Fibroblast of mammary gland (primary cell): ENCODE data around the gene USP49.

Source experiments
- DNase-seq: peaks from one replicate; pipeline ENCODE4 v3.0.0-alpha.2; 2010; ENCODE audit warnings: low read depth
- H3K4me3 ChIP-seq: 2 replicates; pipeline ENCODE4 v1.5.1; 2011; ENCODE audit warnings: low read depth, mild to moderate bottlenecking, low read length, moderate library complexity; ENCODE audit not compliant: control insufficient read depth
- CTCF ChIP-seq: conservative IDR thresholded peaks from 2 replicates; pipeline ENCODE4 v1.5.1; 2011; ENCODE audit warnings: low read depth, low read length, inconsistent platforms; ENCODE audit not compliant: control insufficient read depth, insufficient read depth

USP49 gene

GRCh38 chr6:41756354-41756753, 138.8 kb downstream of the USP49 start:
- TF ChIP-seq CTCF, result no peak
- H3K4me3 ChIP-seq, result no peak overlapping the region
- no peak for DNase-seq

- TF ChIP-seq CTCF, result no peak
- H3K4me3 ChIP-seq, result no peak overlapping the region
- no peak for DNase-seq
These were observed 139.3 kb downstream of the USP49 start for GRCh38 chr6:41755895-41756294.

- no peak for TF ChIP-seq CTCF
- DNase-seq, result no peak
These were observed 144.8 kb downstream of the USP49 start for GRCh38 chr6:41750374-41750773.

GRCh38 chr6:41748542-41748941, 146.6 kb downstream of the USP49 start:
- TF ChIP-seq CTCF, result no peak
- no peak for DNase-seq

More at GRCh38 chr6:41750374-41750773, 144.8 kb downstream of the USP49 start:
- no peak overlapping the region for H3K4me3 ChIP-seq

GRCh38 chr6:41748102-41748477, 147.1 kb downstream of the USP49 start:
- no peak for TF ChIP-seq CTCF
- H3K4me3 ChIP-seq, result no peak overlapping the region
- DNase-seq, result no peak

More at GRCh38 chr6:41748542-41748941, 146.6 kb downstream of the USP49 start:
- H3K4me3 ChIP-seq, result no peak overlapping the region

- no peak for TF ChIP-seq CTCF
- DNase-seq, result no peak
- no peak within 1 kb of the TSS for H3K4me3 ChIP-seq
These were observed 147.7 kb downstream of the USP49 start, which contains the start of gene PGC for GRCh38 chr6:41747256-41748101. PGC (minus strand) TSS chr6:41747397; CDS start chr6:41747334, 63 bp downstream.

- no peak for TF ChIP-seq CTCF
- no peak overlapping the region for H3K4me3 ChIP-seq
- DNase-seq, result no peak
These were observed 149.1 kb downstream of the USP49 start for GRCh38 chr6:41746107-41746506.
